Measurements from ENCODE around the gene MRTFB.
A peak's percentile ranks its signal among the peaks of the same experiment; 100 is the strongest.
"Not testable (repeated sequence)": the region's sequence is repeated elsewhere in the genome, so short reads cannot be mapped to it uniquely, and the experiment has no call there.

Gene MRTFB, protein sequence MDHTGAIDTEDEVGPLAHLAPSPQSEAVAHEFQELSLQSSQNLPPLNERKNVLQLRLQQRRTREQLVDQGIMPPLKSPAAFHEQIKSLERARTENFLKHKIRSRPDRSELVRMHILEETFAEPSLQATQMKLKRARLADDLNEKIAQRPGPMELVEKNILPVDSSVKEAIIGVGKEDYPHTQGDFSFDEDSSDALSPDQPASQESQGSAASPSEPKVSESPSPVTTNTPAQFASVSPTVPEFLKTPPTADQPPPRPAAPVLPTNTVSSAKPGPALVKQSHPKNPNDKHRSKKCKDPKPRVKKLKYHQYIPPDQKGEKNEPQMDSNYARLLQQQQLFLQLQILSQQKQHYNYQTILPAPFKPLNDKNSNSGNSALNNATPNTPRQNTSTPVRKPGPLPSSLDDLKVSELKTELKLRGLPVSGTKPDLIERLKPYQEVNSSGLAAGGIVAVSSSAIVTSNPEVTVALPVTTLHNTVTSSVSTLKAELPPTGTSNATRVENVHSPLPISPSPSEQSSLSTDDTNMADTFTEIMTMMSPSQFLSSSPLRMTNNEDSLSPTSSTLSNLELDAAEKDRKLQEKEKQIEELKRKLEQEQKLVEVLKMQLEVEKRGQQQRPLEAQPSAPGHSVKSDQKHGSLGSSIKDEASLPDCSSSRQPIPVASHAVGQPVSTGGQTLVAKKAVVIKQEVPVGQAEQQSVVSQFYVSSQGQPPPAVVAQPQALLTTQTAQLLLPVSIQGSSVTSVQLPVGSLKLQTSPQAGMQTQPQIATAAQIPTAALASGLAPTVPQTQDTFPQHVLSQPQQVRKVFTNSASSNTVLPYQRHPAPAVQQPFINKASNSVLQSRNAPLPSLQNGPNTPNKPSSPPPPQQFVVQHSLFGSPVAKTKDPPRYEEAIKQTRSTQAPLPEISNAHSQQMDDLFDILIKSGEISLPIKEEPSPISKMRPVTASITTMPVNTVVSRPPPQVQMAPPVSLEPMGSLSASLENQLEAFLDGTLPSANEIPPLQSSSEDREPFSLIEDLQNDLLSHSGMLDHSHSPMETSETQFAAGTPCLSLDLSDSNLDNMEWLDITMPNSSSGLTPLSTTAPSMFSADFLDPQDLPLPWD

GRCh38 chr16:14070877-14071575, at the start of gene MRTFB:
MRTFB (plus strand) TSS chr16:14071319; CDS start chr16:14140607, 69,288 bp downstream.
- peak; percentile 25 for DNase-seq

DNA sequence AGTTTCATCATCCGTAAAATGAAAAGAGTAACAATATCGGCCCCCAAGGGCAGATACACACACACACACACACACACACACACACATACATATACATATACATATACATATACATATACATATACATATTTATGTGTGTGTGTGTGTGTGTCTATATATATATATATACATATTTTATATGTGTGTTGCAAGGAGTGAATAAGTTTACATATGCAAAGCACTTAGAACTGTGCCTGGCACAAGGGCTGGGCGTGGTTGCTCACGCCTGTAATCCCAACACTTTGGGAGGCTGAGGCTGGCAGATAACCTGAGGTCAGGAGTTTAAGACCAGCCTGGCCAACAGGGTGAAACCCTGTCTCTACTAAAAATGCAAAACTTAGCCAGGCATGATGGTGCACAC, 47.6 kb upstream of the MRTFB start:
- not testable (repeated sequence) for DNase-seq

DNA sequence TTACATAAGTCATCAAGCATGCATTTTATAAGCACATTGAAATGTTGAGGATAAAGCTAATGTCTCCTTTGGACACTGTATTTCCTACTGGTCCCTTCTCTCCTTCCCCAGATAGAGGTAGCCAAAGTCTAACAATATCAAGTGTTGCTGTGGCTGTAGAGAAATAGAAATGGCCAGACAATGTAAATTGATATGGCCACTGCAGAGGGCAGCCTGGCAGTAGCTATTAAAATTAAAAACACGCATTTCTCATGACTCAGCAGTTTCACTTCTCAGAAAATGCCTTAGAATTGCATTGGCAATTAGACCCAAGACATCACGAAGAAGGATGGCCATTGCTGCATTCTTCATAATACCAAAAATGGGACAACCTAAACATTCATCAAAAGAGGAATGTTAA, 46.8 kb upstream of the MRTFB start:
- no peak for DNase-seq

GRCh38 chr16:14026572-14027285, 44.4 kb upstream of the MRTFB start:
- no peak for DNase-seq

GRCh38 chr16:14028202-14028601, 42.9 kb upstream of the MRTFB start:
- no peak for DNase-seq

DNA sequence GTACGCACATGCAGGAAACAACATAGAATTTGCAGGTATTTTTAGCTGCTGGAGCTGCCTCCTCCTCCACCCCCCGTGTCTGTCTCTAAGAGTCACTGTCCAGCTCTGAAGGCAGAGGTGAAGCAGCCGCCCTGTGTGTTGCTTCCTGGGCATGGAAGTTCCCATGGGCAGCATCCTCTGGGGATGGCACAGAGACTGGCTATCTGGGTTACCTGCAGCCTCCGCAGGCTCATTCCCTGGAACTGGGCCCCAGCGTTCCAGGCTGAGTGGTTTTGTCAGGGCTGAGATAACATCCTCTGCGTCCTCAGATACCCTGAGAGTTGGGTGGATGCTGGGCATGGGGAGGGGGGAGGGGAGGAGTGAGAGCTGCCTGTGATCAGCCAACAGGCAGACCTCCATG, 41.5 kb upstream of the MRTFB start:
- DNase-seq = no peak

DNA sequence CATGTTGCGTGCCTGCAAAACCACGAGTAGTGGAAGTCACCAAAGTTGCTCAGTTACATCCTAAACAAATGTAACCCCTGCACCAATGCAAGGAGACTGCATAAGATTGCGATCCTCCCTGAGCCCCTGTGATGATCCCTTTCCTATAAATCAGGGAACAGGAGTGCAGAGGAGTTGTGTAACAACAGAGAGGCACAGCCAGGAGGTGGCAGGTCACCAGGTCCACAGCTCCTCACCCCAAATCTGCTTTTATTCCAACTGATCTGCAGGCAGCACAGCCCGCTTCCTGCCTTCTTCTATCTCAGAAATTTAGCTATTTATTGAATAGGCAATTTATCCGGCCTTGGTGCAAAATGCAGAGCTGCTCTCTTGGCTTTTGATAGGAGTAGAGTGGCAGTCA, 36.0 kb upstream of the MRTFB start:
- no peak for DNase-seq

GRCh38 chr16:14036889-14037288, 34.2 kb upstream of the MRTFB start:
- DNase-seq = no peak

- DNase-seq = no peak
Measured at GRCh38 chr16:14037960-14038359, 33.2 kb upstream of the MRTFB start.

DNA sequence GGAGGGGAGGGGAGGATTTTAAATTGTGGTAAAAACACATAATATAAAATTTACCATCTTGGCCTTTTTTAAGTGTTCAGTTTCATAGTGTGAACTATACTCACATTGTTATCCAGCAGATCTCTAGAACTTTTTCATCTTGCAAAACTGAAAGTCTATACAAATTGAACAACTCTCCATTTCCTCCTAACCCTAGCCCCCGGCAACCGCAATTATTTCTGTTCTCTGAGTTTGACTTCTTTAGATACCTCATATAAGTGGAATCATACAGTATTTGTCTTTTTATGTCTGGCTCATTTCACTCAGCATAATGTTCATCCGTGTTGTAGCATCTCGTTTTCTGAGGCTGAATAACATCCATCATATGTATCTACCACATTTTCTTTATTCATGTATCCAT, 30.0 kb upstream of the MRTFB start:
- no peak for DNase-seq

- DNase-seq = no peak
Measured at GRCh38 chr16:14042706-14043105, 28.4 kb upstream of the MRTFB start.

DNA sequence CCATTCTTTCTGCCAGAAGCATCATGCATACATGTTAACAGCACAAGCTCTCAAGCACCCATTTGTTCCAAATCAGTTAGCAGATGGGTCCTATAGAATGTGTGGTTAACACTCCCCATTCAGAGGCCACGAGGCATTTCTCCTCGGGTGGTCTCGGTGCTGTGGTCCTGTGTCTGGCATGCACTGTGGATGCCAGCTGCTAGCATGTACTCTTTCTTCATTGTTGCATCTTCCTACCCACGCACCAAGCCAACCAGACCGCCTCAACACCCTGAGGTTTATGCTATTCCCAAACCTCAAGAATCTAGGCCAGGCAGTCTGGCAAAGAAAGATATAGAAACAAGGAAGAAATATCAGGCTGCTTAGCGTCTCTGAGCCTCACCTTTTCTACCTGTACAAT, 27.8 kb upstream of the MRTFB start:
- DNase-seq = no peak

DNA sequence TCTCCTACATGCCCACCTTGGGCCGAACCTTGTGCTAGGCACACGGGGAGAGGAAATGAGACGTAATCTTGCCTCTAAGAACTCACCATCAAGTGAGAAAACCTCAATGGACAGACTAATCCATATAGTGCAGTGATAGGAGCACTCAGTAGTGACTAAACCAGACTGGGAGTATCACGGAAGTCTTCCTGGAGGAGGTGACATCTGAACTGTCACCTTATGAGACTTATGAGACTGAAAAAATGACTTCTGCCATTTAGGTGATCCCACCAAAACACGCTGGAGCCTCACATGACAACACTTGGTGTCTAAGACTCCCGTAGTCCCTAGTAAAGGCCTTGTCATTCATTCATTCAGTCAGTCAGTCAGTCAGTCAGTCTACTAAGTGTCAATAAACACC, 27.3 kb upstream of the MRTFB start:
- DNase-seq = no peak

DNA sequence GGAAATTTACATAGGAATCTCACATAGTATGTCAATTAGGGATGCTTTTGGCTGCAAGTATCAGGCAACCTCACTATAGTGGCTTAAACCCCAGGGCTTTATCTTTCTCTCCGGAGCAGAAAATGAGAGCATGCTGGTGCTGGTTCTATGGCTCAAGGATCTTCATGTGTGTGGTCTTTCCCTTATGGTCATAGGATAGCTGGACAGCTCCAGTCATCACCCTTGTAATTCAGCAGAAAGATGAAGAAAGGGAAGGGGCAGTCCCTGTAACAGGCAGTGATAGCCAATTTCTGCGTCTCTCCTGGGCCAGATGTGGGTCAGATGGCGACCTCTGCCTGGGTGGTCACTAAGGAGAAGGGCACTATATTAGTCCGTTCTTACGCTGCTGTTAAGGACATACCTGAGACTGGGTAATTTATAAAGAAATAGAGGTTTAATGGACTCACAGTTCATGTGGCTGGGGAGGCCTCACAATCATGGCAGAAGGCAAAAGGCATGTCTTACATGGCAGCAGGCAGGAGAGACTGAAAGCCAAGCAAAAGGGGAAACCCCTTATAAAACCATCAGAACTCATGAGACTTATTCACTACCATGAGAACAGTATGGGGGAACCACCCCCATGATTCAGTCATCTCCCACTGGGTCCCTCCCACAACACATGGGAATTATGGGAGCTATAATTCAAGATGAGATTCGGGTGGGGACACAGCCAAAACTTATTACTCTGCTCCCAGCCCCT, 23.8 kb upstream of the MRTFB start:
- DNase-seq = not testable (repeated sequence)

- no peak for DNase-seq
Measured at GRCh38 chr16:14050291-14051027, 20.7 kb upstream of the MRTFB start.

GRCh38 chr16:14051103-14051729, 19.9 kb upstream of the MRTFB start:
- no peak for DNase-seq

DNA sequence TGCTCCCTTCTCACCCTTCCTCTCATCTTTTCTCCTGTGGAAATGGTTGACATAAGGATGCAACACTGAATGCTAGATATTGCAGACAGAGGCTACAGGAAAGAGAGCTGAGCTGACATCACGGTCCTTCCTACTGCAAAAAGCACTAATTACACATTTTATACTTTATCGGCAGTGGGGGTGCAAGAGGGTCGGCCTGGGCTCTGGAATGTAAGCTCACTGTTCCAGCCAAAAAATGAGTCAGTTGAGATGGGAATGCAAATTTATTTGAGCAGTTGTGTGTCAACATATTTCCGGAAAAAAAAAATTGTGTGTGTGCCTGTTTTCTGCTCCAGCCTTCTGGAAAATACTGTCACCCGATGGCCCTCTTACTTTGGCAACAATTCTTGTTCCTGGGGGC, 14.1 kb upstream of the MRTFB start:
- no peak for DNase-seq

GRCh38 chr16:14057878-14058382, 13.2 kb upstream of the MRTFB start:
- no peak for DNase-seq

- no peak for DNase-seq
Measured at GRCh38 chr16:14061732-14062259, 9.3 kb upstream of the MRTFB start.

- no peak for DNase-seq
Measured at GRCh38 chr16:14062261-14062660, 8.9 kb upstream of the MRTFB start.

Data from amniotic stem cell (primary cell).